Aorta (tissue), 5 donors: ENCODE data around the gene BIN2. TPM values are rescaled to one million over a fixed set of nuclear protein-coding genes. Genes with fewer than 3 reads are reported as not detected.
"Not testable (repeated sequence)": the region's sequence is repeated elsewhere in the genome, so short reads cannot be mapped to it uniquely, and the experiment has no call there.

ENCODE experiments used
- ATAC-seq: fragments of 200-7000 bp; cut with Tn5 transposase; one replicate; pipeline ENCODE4 v1.9.1; 2022; ENCODE audit warnings: moderate library complexity; ENCODE audit not compliant: low FRiP score
- DNase-seq, 2 donors: peaks; one replicate each; pipeline ENCODE4 v3.0.0-alpha.2; 2020
- H3K27ac ChIP-seq, 2 donors: one replicate each; pipeline ENCODE4 v1.5.1; 2013; ENCODE audit warnings: low read length in 2 of 2, mild to moderate bottlenecking in 2 of 2, moderate library complexity in 2 of 2, control low read depth in 1 of 2, inconsistent platforms in 1 of 2, low read depth in 1 of 2
- H3K27me3 ChIP-seq, 2 donors: one replicate each; pipeline ENCODE4 v1.6.1; 2013; ENCODE audit warnings: control low read depth in 1 of 2, low read length in 1 of 2, mild to moderate bottlenecking in 1 of 2, moderate library complexity in 1 of 2; ENCODE audit not compliant: insufficient read depth in 2 of 2, control insufficient read depth in 1 of 2
- H3K36me3 ChIP-seq, 2 donors: one replicate each; pipeline ENCODE4 v1.6.1; 2013; ENCODE audit warnings: control low read depth in 1 of 2, low read length in 1 of 2, mild to moderate bottlenecking in 1 of 2; ENCODE audit not compliant: insufficient read depth in 2 of 2, control insufficient read depth in 1 of 2
- H3K4me1 ChIP-seq, 2 donors: one replicate each; pipeline ENCODE4 v1.6.1; 2013; ENCODE audit warnings: low read length in 2 of 2, control low read depth in 1 of 2, mild to moderate bottlenecking in 1 of 2, moderate library complexity in 1 of 2; ENCODE audit not compliant: insufficient read depth in 2 of 2, control insufficient read depth in 1 of 2
- H3K4me3 ChIP-seq, 2 donors: one replicate each; pipeline ENCODE4 v1.5.1; 2013; ENCODE audit warnings: low read length in 2 of 2, control low read depth in 1 of 2, mild to moderate bottlenecking in 1 of 2
- H3K9me3 ChIP-seq: one replicate; pipeline ENCODE4 v1.6.1; 2013; ENCODE audit warnings: mild to moderate bottlenecking, low read length; ENCODE audit not compliant: control insufficient read depth
- WGBS, 2 donors: extraction: QIAGEN DNeasy Blood & Tissue Kit; methylation state at CpG; one replicate each; pipeline ENCODE4 v1.1.7; 2013; 5-methylcytosine and 5-hydroxymethylcytosine counted together
- intact Hi-C, 2 donors: fragments of 100-400 bp; cut with DNase I; formaldehyde crosslinking; loops; one replicate each; pipeline versions ENCODE4 v1.14.2 to v1.15.0; 2022
- polyA plus RNA-seq, 2 donors: library from polyadenylated mRNA; stranded (reverse); fragments of 200-250 nt; gene quantifications; one replicate each; pipeline ENCODE4 v1.2.3, GENCODE V29; 2013
- total RNA-seq, 2 donors: library from RNA; stranded (reverse); fragmentation: NEBNext Ultra II Directional; extraction: Animal tissue kit (Norgen Biotek cat#: 25700); gene quantifications; one replicate each; pipeline ENCODE4 v1.2.1, GENCODE V29; 2021
- donor health status: healthy with polysubstance abuse.
- donor health status: Bipolar disorder and iron deficiency.
- donor health status: DM: no; HTN: no; CAD: no.
- donor health status: DM: no; HTN: no; CAD: no.
- donor health status: DM: yes; HTN: yes; CAD: no.

BIN2 gene
- total and polyA plus RNA-seq, 4 donors: 1.4 to 11.7 (median 7.0) TPM

GRCh38 chr12:51264297-51264696 lies 59.7 kb downstream of the BIN2 start:
- no peaks in the 10 kb centered on the region for H3K4me1 ChIP-seq
- no peaks in the 10 kb centered on the region for H3K27me3 ChIP-seq
- DNase-seq (no peak), ATAC-seq (no peak)
- intact Hi-C loops: no loop called here
- H3K27ac ChIP-seq: no peak overlapping the region
- H3K9me3 ChIP-seq: no peaks in the 10 kb centered on the region
- no peak overlapping the region for H3K4me3 ChIP-seq
- 93 to 96% methylated on average over 5 of the region's 5 CpGs for WGBS, 2 donors
- H3K36me3 ChIP-seq: no peaks in the 10 kb centered on the region

- no peaks in the 10 kb centered on the region for H3K9me3 ChIP-seq
- DNase-seq (no peak), ATAC-seq (no peak)
- no peaks in the 10 kb centered on the region for H3K27me3 ChIP-seq
- H3K4me3 ChIP-seq: no peak overlapping the region
- no peaks in the 10 kb centered on the region for H3K36me3 ChIP-seq
- intact Hi-C loops: no loop called here
- H3K27ac ChIP-seq: no peak overlapping the region
- WGBS, 2 donors: 95 to 96% methylated on average over 3 of the region's 3 CpGs
- H3K4me1 ChIP-seq: no peaks in the 10 kb centered on the region
Measured at GRCh38 chr12:51263341-51263740, 60.6 kb downstream of the BIN2 start.

- DNase-seq (peak in 1 of 2 donors; percentile 63), ATAC-seq (no peak)
- Histone ChIP-seq H3K27me3 (no peaks in the 10 kb centered on the region), H3K27ac (no peak overlapping the region), H3K36me3 (no peaks in the 10 kb centered on the region), H3K9me3 (no peaks in the 10 kb centered on the region), H3K4me1 (no peaks in the 10 kb centered on the region), H3K4me3 (no peak overlapping the region)
- intact Hi-C loops: no loop called here
- WGBS, 2 donors: 31 to 40% methylated on average over 7 of the region's 7 CpGs
Measured at GRCh38 chr12:51262758-51263177, 61.2 kb downstream of the BIN2 start.

- H3K9me3 ChIP-seq, H3K27me3 ChIP-seq, H3K4me1 ChIP-seq, ATAC-seq, DNase-seq, H3K27ac ChIP-seq, intact Hi-C loops, H3K36me3 ChIP-seq, H3K4me3 ChIP-seq: not testable (repeated sequence)
- 94 to 96% methylated on average over 1 of the region's 1 CpG for WGBS, 2 donors
Measured at GRCh38 chr12:51259600-51259999, 64.4 kb downstream of the BIN2 start.

- WGBS, 2 donors: 87 to 92% methylated on average over 4 of the region's 4 CpGs
- H3K9me3 ChIP-seq: no peaks in the 10 kb centered on the region
- ATAC-seq: no peak
Measured at GRCh38 chr12:51254536-51254935, 69.4 kb downstream of the BIN2 start.

GRCh38 chr12:51253276-51253675 lies 70.7 kb downstream of the BIN2 start:
- ATAC-seq: no peak
- 96 to 100% methylated on average over 1 of the region's 1 CpG for WGBS, 2 donors
- intact Hi-C loops: no loop called here

More at GRCh38 chr12:51254536-51254935, 69.4 kb downstream of the BIN2 start:
- H3K4me3 ChIP-seq: no peak overlapping the region
- intact Hi-C loops: no loop called here
- H3K27me3 ChIP-seq: no peaks in the 10 kb centered on the region
- no peaks in the 10 kb centered on the region for H3K4me1 ChIP-seq
- peak in 1 of 2 donors; percentile 17 for DNase-seq
- no peak overlapping the region for H3K27ac ChIP-seq
- H3K36me3 ChIP-seq: no peaks in the 10 kb centered on the region

GRCh38 chr12:51247523-51248206 lies 76.3 kb downstream of the BIN2 start:
- 65 to 67% methylated on average over 14 of the region's 14 CpGs for WGBS, 2 donors
- peaks cover 4 to 5% of the 10 kb centered on the region in 2 donors for H3K36me3 ChIP-seq
- no peak overlapping the region for H3K27ac ChIP-seq
- H3K4me3 ChIP-seq: no peak overlapping the region
- no peaks in the 10 kb centered on the region for H3K27me3 ChIP-seq
- no peak for ATAC-seq
- no peaks in the 10 kb centered on the region for H3K4me1 ChIP-seq
- DNase-seq: no peak
- intact Hi-C loops: no loop called here
- no peaks in the 10 kb centered on the region for H3K9me3 ChIP-seq

More at GRCh38 chr12:51253276-51253675, 70.7 kb downstream of the BIN2 start:
- DNase-seq: no peak
- Histone ChIP-seq H3K4me3 (no peak overlapping the region), H3K36me3 (no peaks in the 10 kb centered on the region), H3K9me3 (no peaks in the 10 kb centered on the region), H3K27ac (no peak overlapping the region), H3K27me3 (no peaks in the 10 kb centered on the region), H3K4me1 (no peaks in the 10 kb centered on the region)

GRCh38 chr12:51246254-51246853 lies 77.6 kb downstream of the BIN2 start:
- no peaks in the 10 kb centered on the region for H3K9me3 ChIP-seq
- WGBS, 2 donors: 52 to 60% methylated on average over 7 of the region's 7 CpGs
- no peak overlapping the region for H3K27ac ChIP-seq
- ATAC-seq (peak; percentile 36), DNase-seq (no peak)
- H3K4me3 ChIP-seq: no peak overlapping the region
- no peaks in the 10 kb centered on the region for H3K27me3 ChIP-seq
- intact Hi-C loops: no loop called here
- H3K36me3 ChIP-seq: peaks cover 8 to 10% of the 10 kb centered on the region in 2 donors
- H3K4me1 ChIP-seq: no peaks in the 10 kb centered on the region
